NCI-H128 (cell line): ENCODE measurements around the gene LCN2.
"Not testable (repeated sequence)": the region's sequence is repeated elsewhere in the genome, so short reads cannot be mapped to it uniquely, and the experiment has no call there.

Experiments
- DNase-seq: peaks from one replicate; lab custom pipeline; 2025; ENCODE audit not compliant: unreplicated experiment; lab: John Stamatoyannopoulos, UW

The LCN2 gene

DNA sequence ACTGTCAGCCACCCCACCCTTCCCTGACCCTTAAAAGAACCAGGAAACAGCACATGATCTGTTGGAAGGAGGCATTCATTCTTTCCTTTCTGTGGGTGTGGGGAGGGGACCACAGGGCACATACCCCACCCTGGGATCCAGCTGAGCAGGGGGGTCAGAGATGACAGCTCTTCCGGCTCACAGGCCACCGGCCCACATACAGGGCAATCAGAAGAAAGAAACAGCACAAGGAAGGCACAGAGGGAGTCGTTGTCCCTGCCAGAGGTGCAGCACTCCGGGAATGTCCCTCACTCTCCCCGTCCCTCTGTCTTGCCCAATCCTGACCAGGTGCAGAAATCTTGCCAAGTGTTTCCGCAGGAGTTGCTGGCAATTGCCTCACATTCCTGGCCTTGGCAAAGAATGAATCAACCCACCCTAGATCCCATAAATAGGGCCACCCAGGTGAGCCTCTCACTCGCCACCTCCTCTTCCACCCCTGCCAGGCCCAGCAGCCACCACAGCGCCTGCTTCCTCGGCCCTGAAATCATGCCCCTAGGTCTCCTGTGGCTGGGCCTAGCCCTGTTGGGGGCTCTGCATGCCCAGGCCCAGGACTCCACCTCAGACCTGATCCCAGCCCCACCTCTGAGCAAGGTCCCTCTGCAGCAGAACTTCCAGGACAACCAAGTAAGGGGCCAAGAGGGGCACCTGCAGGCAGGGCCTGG, at the start of gene LCN2:
LCN2 (plus strand) TSS at position 453 of the 701 bp plus-strand sequence; CDS start at position 526, 73 bp downstream.
- DNase-seq, result no peak

DNA sequence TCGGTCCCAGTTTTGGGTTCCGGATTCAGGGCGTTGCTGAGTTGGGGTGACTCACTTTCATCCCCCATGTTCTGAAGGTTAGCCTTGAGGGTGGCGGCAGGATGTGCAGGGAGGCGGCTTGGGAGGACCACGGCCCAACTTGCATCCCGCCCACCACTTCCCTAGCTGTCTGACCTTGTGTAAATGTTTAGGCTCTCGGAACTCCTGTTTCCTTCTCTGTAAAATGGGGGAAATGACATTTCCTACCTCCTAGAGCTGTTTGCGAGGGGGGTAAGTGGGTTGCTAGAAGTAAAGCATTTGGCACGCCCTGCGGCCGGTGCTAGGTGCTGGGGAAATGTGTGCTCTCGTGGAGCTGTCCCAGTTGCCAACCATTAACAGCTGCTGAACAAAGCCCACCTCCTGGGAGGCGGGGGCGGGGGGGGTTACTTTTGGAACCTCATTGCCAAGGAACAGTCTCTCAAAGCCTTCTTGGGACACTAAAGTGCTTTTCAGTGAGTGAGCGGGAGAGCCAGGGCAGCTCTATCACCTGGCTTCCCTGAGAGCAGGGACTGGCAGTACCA, 49.2 kb upstream of the LCN2 start:
- DNase-seq, result no peak

DNA sequence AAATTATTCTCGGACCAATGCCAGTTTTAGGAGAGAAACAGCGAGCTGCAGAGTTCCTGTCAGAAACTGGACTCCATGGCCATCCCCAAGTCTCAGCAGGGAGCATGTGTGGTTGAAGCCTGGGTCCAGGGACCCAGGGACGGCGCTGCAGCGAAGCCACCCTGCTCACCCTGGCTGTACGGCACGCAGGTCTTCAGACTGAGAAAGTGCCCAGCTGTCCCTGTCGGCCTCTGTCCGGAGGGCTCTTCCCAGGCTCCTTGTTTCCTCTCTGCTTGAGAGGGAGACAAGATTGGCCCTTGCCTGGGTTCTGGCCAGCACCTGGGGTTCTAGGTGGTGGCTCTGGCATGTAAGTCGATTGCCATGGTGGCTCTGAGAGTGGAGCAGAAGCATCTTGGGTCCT, 48.7 kb upstream of the LCN2 start:
- DNase-seq, result no peak

DNA sequence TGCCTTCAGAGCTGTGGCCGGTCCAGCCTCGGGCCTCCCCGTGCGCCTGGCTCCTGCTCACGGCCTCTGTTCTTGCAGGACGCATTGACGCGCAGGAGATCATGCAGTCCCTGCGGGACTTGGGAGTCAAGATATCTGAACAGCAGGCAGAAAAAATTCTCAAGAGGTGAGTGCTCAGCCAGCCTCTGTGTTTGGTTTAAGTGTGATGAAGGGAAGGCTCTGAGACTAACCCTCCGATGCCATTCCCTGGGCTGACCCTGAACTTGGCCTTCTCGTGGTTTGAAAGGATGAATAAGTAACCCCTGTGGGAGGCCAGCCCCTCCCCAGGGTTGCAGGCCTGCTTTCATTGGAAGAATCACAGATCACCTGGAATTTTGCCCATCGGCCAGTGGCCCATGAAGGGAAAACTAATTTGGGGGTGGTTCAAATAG, 48.0 kb upstream of the LCN2 start:
- no peak for DNase-seq

DNA sequence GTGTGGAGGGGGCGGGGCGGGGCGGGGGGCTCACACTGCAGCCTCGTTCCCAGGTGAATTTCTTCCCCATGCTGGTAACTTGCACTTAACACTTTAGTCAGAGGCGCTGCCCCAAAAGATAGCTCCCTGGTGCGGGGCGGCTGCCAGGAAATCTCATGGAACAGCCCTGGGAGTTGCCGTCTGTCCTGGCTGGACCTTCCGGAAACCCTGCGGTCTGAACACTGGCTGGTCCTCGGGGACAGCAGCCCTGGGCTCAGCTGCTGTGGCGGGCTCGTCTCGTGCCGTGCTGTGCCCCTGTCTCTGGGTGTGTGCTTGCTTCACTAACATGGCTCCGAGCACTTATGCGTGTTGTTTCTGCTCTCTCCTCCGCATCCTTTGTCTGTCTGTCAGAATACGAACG, 47.6 kb upstream of the LCN2 start:
- no peak for DNase-seq

DNA sequence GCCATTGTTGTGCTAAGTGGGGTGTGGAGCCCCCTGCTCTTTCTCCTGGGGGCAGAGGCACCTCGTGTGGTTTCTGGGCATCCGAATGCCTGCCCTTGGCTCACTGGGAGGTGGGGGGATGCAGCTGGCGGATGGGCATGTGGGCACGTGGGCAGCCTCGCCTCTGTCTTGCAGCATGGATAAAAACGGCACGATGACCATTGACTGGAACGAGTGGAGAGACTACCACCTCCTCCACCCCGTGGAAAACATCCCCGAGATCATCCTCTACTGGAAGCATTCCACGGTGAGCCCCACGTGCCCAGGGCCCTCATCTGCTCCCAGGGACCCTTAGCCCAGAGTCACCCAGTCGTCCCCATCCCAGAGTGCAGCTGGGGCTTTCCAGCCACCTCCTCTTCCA, 47.1 kb upstream of the LCN2 start:
- no peak for DNase-seq

DNA sequence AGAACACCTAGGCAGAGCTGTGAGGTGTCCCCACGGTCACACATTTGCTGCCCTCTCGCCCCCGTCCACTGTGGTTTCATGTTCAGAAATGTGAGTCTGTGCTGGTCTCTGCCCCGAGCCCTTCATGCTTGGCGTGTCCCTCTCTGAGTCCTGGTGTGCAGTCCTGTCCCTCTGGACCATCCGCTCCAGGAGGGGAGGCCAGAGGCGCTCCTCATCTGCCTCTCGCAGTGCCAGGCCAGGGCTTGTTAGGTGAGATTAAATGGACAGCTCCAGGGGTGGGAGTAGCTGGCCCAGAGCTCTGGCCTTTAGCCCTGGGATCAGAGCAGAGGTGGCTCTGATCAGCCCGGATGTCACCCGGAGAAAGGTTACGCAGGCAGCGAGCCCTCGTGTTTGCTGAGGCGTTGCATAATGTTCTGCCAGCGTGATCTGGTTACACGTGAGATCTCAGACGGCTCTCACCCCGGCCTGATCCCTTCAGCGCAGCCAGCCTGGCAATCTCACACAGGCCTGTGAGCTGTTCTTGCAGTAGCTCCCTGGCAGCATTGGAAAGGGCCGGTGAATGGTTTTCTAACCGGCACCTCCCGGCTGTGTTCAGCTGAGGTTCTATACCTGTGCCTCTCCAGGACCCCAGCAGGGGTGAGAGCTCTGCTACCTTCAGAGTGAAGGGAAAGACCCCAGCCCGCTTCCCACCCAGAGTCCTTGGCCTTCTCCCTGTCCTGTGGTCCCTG, 46.2 kb upstream of the LCN2 start:
- no peak for DNase-seq

DNA sequence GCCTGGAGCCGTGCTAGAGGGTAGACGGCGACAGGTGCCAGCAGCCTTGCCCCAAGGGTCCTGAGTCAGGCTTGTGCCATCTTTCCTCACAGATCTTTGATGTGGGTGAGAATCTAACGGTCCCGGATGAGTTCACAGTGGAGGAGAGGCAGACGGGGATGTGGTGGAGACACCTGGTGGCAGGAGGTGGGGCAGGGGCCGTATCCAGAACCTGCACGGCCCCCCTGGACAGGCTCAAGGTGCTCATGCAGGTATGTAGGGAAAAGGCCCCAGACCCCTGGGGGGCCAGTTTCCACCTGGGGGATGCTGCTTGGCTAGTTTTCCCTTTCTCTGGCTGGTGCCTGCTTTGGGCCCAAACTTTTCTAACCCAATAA, 45.7 kb upstream of the LCN2 start:
- no peak for DNase-seq

DNA sequence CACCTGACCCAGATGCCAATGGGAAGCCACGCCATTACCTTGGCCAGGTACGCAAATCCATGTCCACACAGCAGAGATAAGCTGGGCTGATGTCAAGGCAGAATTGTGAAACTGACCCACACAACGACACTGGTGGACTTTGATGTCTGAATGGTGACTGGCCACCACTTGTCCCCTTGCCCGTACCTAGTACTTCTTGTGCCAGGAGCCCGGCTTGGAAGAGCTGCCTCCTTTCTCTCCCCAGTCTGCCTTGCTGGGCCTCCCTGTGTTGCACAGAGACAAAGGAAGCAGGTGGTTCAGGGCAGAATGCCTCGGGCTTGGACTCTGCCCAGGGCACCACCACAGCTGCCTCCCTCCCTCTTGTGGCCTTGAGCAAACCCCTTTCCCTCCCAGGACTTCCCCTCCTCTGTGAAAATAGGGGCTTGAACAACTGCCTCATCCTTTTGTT, 45.1 kb upstream of the LCN2 start:
- DNase-seq, result no peak

DNA sequence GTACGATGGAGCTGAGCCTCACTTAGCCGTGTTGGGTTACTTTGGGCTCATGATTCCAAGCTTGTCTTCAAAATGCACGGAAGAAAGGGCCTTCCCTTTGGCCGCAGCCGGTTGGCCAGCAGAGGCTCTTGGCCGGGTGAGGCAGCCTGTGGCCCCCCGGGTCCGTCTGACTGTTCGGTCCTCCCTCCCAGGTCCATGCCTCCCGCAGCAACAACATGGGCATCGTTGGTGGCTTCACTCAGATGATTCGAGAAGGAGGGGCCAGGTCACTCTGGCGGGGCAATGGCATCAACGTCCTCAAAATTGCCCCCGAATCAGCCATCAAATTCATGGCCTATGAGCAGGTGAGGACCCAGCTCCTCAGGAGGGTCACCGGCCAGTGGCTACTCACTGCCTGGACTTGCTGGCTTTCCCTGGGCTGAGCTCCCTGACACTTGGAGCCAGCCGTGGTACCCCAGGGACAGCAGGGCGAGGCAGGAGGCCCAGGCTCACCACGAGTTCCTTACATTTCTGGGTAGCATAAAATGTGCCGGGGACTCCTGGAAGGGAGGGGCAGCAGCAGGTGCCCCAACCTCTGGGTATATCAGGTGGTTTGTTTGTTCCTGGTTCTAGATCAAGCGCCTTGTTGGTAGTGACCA, 43.6 kb upstream of the LCN2 start:
- DNase-seq, result no peak

DNA sequence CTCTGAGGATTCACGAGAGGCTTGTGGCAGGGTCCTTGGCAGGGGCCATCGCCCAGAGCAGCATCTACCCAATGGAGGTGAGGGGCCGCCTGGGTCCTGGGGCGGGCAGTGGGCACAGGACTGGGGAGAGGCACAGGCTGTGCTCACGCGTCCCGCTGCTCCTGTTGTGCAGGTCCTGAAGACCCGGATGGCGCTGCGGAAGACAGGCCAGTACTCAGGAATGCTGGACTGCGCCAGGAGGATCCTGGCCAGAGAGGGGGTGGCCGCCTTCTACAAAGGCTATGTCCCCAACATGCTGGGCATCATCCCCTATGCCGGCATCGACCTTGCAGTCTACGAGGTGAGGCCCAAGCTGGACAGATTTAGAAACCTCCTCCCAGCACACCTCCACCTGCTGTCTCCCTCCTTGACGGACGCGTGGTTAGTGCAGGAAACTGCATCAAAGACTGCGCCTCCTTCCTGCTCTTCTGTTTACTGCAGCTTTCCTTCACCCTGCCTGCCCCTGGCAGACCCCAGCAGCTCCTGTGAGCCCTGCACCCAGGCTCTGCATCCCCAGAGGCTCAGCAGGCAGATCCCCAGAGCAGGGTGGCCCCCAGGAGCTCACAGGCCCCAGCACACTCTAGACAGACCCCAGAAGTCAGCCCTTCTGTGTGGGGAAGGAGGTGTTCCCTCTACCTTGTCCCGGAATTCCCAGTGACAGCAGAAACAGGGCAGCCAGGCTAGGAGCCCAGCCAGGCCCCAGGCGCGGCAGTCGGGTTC, 42.9 kb upstream of the LCN2 start:
- DNase-seq, result no peak

DNA sequence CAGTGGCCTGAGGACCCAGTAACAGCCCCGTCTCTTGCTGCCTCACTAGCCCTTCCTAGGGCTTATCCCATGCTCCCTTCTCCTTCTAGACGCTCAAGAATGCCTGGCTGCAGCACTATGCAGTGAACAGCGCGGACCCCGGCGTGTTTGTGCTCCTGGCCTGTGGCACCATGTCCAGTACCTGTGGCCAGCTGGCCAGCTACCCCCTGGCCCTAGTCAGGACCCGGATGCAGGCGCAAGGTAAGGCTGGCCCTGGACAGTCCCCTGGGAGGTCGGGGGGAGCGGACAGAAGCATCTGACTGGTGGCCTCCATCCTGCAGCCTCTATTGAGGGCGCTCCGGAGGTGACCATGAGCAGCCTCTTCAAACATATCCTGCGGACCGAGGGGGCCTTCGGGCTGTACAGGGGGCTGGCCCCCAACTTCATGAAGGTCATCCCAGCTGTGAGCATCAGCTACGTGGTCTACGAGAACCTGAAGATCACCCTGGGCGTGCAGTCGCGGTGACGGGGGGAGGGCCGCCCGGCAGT, 42.2 kb upstream of the LCN2 start:
- no peak for DNase-seq

DNA sequence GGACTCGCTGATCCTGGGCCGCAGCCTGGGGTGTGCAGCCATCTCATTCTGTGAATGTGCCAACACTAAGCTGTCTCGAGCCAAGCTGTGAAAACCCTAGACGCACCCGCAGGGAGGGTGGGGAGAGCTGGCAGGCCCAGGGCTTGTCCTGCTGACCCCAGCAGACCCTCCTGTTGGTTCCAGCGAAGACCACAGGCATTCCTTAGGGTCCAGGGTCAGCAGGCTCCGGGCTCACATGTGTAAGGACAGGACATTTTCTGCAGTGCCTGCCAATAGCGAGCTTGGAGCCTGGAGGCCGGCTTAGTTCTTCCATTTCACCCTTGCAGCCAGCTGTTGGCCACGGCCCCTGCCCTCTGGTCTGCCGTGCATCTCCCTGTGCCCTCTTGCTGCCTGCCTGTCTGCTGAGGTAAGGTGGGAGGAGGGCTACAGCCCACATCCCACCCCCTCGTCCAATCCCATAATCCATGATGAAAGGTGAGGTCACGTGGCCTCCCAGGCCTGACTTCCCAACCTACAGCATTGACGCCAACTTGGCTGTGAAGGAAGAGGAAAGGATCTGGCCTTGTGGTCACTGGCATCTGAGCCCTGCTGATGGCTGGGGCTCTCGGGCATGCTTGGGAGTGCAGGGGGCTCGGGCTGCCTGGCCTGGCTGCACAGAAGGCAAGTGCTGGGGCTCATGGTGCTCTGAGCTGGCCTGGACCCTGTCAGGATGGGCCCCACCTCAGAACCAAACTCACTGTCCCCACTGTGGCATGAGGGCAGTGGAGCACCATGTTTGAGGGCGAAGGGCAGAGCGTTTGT, 41.6 kb upstream of the LCN2 start:
- DNase-seq, result no peak

DNA sequence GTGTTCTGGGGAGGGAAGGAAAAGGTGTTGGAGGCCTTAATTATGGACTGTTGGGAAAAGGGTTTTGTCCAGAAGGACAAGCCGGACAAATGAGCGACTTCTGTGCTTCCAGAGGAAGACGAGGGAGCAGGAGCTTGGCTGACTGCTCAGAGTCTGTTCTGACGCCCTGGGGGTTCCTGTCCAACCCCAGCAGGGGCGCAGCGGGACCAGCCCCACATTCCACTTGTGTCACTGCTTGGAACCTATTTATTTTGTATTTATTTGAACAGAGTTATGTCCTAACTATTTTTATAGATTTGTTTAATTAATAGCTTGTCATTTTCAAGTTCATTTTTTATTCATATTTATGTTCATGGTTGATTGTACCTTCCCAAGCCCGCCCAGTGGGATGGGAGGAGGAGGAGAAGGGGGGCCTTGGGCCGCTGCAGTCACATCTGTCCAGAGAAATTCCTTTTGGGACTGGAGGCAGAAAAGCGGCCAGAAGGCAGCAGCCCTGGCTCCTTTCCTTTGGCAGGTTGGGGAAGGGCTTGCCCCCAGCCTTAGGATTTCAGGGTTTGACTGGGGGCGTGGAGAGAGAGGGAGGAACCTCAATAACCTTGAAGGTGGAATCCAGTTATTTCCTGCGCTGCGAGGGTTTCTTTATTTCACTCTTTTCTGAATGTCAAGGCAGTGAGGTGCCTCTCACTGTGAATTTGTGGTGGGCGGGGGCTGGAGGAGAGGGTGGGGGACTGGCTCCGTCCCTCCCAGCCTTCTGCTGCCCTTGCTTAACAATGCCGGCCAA, 40.8 kb upstream of the LCN2 start:
- DNase-seq, result no peak

DNA sequence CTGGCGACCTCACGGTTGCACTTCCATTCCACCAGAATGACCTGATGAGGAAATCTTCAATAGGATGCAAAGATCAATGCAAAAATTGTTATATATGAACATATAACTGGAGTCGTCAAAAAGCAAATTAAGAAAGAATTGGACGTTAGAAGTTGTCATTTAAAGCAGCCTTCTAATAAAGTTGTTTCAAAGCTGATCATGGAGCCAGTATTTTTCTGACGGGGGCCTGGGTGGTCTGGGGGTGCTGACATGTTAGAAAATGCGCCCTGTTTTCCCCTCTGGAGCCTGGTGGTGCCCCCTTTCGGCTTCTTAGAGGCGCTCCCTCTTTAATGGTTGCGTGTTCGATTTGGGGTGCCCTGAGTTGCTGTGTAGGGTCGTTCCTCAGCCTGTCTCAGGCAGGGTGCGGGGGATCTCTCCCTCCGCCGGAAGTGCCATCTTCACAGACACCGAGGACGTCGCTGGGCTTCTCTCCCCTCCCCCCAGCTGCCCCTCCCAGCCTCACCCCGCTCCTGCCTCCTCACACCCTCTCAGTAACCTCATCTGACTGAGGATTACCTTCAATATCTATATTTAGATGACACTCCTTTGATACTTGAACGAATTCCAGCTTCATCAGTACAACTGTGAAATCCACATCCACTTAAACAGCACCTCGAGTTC, 40.1 kb upstream of the LCN2 start:
- DNase-seq, result no peak

DNA sequence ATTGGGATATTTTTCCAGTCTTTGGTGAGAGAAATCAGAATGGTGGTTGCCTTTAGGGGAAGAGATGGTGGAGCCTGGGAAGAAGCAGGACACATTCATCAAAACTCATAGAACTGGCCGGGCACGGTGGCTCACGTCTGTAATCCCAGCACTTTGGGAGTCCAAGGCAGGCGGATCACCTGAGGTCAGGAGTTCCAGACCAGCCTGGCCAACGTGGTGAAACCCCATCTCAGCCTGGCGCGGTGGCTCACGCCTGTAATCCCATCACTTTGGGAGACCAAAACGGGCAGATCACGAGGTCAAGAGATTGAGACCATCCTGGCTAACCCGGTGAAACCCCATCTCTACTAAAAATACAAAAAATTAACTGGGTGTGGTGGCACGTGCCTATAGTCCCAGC, 37.5 kb upstream of the LCN2 start:
- not testable (repeated sequence) for DNase-seq

DNA sequence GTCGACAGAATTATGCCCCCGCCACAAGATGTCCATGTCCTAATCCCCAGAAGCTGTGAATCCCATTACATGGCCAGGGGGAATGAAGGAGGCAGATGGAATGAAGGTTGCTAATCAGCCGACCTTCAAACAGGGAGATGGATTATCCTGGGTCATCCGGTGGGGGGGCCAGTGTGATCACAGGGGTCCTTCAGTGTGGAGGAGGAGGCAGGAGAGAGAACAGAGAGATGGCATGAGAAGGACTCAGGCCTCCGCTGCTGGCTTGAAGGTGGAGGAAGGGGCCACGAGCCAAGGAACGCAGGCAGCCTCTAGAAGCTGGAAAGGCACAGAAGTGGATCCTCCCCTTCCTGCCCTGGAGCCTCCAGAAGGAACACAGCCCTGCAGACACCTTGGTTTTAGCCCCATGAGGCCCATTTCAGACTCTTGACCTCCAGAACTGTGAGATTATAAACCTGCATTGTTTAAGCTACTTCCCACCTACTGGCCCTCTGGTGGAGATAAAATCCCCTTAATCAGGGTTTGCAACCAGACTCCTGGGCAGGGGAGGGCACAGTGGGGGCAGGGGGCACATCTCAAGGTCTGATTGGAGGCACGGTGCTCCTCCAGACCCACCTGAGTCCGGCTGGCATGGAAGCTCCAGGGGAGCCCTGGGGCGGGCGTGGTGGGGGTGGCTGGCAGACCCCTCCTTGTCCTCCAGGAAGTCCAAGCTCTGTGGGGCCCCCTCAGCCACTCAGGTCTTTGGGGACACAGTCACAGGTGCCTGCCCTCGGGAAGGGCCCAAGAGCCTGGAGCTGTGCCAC, 35.5 kb upstream of the LCN2 start:
- DNase-seq, result no peak
